Adrenal gland (tissue), 12 donors: ENCODE data around the gene GUCY2C. TPM values are rescaled to one million over a fixed set of nuclear protein-coding genes. Genes with fewer than 3 reads are reported as not detected.

Source experiments
- DNase-seq, 7 donors: peaks; one replicate each; pipeline ENCODE4 v3.0.0-alpha.2; 2019 to 2020
- H3K27ac ChIP-seq, 5 donors: fragments of 200-600 bp; sonication (generic) in 4 of 5; 1 replicate in 3 of 5; 2 replicates in 2 of 5; pipeline versions ENCODE4 v1.5.1 to v1.8.0; 2016 to 2020; ENCODE audit warnings: mild to moderate bottlenecking in 1 of 5
- H3K27me3 ChIP-seq: fragments of 200-600 bp; 2 replicates; pipeline ENCODE4 v1.8.0; 2021
- H3K36me3 ChIP-seq, 2 donors: fragments of 200-600 bp; replicated peaks in 1 of 2; 1 replicate in 1 of 2; 2 replicates in 1 of 2; pipeline versions ENCODE4 v1.5.1 to v1.8.0; 2018 to 2022
- H3K4me1 ChIP-seq, 2 donors: fragments of 200-600 bp; replicated peaks in 1 of 2; 1 replicate in 1 of 2; 2 replicates in 1 of 2; pipeline versions ENCODE4 v1.5.1 to v1.8.0; 2018 to 2021
- H3K4me3 ChIP-seq, 4 donors: fragments of 200-600 bp; sonication (generic) in 3 of 4; one replicate each; pipeline ENCODE4 v1.5.1; 2016 to 2018
- H3K9me3 ChIP-seq, 3 donors: fragments of 200-600 bp; sonication (generic) in 1 of 3; replicated peaks in 1 of 3; 1 replicate in 2 of 3; 2 replicates in 1 of 3; pipeline versions ENCODE4 v1.5.1 to v1.8.0; 2016 to 2021
- POLR2A ChIP-seq, 2 donors: fragments of 450-650 bp; IDR thresholded peaks; one replicate each; pipeline ENCODE4 v1.6.1; 2017; ENCODE audit warnings: antibody characterized with exemption in 2 of 2, mild to moderate bottlenecking in 2 of 2, moderate library complexity in 1 of 2
- WGBS, 4 donors: extraction: QIAGEN DNeasy Blood & Tissue Kit in 2 of 4; methylation state at CpG; one replicate each; pipeline versions ENCODE4 v1.1.5 to v1.1.7; 2013 to 2017; 5-methylcytosine and 5-hydroxymethylcytosine counted together
- intact Hi-C, 2 donors: fragments of 100-400 bp; cut with DNase I; formaldehyde crosslinking; loops; one replicate each; pipeline versions ENCODE4 v1.14.1 to v1.15.0; 2022 to 2023
- polyA plus RNA-seq, 3 donors: library from polyadenylated mRNA; stranded (reverse); fragments of 200-250 nt in 2 of 3; fragments of 350-450 nt in 1 of 3; fragmentation: Illumina TruSeq in 1 of 3; extraction: RNeasy Lipid Tissue Mini Kit (QIAGEN cat#74804) in 1 of 3; gene quantifications; one replicate each; pipeline ENCODE4 v1.2.3, GENCODE V29; 2013 to 2014
- total RNA-seq, 9 donors: library from RNA; depleted of rRNA in 4 of 9; stranded (reverse); fragments of >200 nt in 4 of 9; fragments of 120-200 nt in 1 of 9; fragmentation: NEBNext Ultra II Directional in 1 of 9; extraction: Animal tissue kit (Norgen Biotek cat#: 25700) in 1 of 9; gene quantifications; one replicate each; pipeline versions ENCODE4 v1.1.0 to v1.2.4, GENCODE V29; 2013 to 2023
- TF ChIP-seq, protein P1 (sequence below), 6 experiments: fragments of 450-650 bp in 4 of 6; fragments of 200-600 bp in 2 of 6; sonication (generic) in 1 of 6; IDR thresholded peaks; 1 replicate in 5 of 6; 2 replicates in 1 of 6; pipeline versions ENCODE4 v1.5.1 to v1.8.0; 2016 to 2021; ENCODE audit warnings: antibody characterized with exemption in 6 of 6, mild to moderate bottlenecking in 2 of 6, moderate library complexity in 1 of 6
- donor health status: healthy with polysubstance abuse.
- donor health status: Bipolar disorder and iron deficiency.
- donor health status: DM: yes; HTN: yes; CAD: no.
- donor health status: DM: no; HTN: no; CAD: no.
- donor health status: DM: no; HTN: no; CAD: no.
- donor health status: DM: yes; HTN: yes; CAD: no.

Gene GUCY2C
- total and polyA plus RNA-seq, 12 donors, result not detected

DNA sequence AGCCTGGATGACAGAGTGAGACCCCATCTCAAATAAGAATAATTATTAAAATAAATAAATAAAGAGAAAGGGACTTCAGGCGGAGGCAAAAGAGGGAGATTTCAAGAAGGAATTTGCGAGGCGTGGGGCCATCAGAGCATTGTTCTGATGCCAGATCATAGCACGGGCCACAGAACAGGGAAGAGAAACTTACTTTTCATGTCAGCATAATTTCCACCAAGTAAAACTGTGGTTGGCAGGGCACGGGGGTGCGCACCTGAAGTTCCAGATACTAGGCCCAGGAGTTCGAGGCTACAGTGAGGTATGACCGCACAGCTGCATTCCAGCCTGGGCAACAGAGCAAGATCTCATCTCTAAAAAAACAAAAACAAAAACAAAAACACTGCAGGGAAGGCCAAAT, 117.8 kb downstream of the GUCY2C start:
- H3K9me3 ChIP-seq, result no peaks in the 10 kb centered on the region
- H3K4me1 ChIP-seq, result no peaks in the 10 kb centered on the region
- 83 to 90% (median 87%) methylated on average over 8 of the region's 8 CpGs for WGBS, 4 donors
- no peak for TF ChIP-seq POLR2A (IDR thresholded peaks at IDR 0.05)
- TF ChIP-seq, protein P1, sequence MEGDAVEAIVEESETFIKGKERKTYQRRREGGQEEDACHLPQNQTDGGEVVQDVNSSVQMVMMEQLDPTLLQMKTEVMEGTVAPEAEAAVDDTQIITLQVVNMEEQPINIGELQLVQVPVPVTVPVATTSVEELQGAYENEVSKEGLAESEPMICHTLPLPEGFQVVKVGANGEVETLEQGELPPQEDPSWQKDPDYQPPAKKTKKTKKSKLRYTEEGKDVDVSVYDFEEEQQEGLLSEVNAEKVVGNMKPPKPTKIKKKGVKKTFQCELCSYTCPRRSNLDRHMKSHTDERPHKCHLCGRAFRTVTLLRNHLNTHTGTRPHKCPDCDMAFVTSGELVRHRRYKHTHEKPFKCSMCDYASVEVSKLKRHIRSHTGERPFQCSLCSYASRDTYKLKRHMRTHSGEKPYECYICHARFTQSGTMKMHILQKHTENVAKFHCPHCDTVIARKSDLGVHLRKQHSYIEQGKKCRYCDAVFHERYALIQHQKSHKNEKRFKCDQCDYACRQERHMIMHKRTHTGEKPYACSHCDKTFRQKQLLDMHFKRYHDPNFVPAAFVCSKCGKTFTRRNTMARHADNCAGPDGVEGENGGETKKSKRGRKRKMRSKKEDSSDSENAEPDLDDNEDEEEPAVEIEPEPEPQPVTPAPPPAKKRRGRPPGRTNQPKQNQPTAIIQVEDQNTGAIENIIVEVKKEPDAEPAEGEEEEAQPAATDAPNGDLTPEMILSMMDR (IDR thresholded peaks at IDR 0.05), result no peak
- no peaks in the 10 kb centered on the region for H3K27me3 ChIP-seq
- no peak overlapping the region for H3K4me3 ChIP-seq
- intact Hi-C loops, result no loop called here
- no peak overlapping the region for H3K27ac ChIP-seq
- DNase-seq, result no peak
- H3K36me3 ChIP-seq, result no peaks in the 10 kb centered on the region

DNA sequence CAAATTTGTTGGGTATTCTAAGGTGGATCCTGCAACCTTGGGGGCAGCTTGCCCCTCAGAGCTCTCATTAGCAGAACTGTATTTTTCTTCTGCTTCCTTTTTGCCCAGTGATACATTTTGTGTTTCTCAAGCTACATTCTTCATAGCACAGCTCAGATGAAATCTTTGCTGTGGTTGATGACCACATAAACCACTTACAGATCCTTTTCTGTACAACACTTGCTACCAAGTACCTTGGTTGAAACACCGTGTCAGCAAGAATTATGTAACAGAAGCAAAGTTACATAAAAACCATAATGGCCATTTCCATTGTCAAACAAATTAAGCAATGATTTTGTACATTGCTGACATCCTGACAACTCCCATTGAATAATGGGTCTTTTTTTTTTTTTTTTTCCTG, 119.1 kb downstream of the GUCY2C start:
- Histone ChIP-seq H3K36me3 (no peaks in the 10 kb centered on the region), H3K4me3 (no peak overlapping the region), H3K4me1 (no peaks in the 10 kb centered on the region), H3K27ac (no peak overlapping the region), H3K9me3 (no peaks in the 10 kb centered on the region), H3K27me3 (no peaks in the 10 kb centered on the region)
- WGBS, 4 donors, result 71 to 94% (median 73%) methylated on average over 1 of the region's 1 CpG
- DNase-seq, result no peak
- TF ChIP-seq, protein P1 (IDR thresholded peaks at IDR 0.05), result no peak
- no peak for TF ChIP-seq POLR2A (IDR thresholded peaks at IDR 0.05)
- intact Hi-C loops, result no loop called here

DNA sequence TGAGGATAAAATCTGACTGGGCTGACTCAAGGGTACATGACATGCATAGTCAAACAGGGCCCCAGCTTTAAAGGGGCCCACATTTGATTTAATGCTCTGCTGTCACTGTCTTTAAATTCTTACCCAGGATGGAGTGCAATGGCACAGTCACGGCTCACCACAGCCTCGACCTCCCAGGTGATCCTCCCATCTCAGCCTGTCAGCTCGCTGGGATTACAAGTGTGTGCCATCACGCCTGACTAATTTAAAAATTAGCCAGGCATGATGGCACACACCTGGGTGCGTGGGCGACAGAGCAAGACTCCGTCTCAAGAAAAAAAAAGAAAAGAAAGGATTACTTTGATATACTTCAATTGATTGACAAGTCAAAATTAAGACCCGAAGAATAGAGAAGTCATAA, 119.5 kb downstream of the GUCY2C start:
- Histone ChIP-seq H3K36me3 (no peaks in the 10 kb centered on the region), H3K27me3 (no peaks in the 10 kb centered on the region), H3K9me3 (no peaks in the 10 kb centered on the region), H3K4me3 (no peak overlapping the region), H3K4me1 (no peaks in the 10 kb centered on the region), H3K27ac (no peak overlapping the region)
- 70 to 76% (median 72%) methylated on average over 6 to 8 of the region's 8 CpGs for WGBS, 4 donors
- no peak for DNase-seq
- intact Hi-C loops, result no loop called here
- TF ChIP-seq, protein P1 (IDR thresholded peaks at IDR 0.05), result no peak
- no peak for TF ChIP-seq POLR2A (IDR thresholded peaks at IDR 0.05)

DNA sequence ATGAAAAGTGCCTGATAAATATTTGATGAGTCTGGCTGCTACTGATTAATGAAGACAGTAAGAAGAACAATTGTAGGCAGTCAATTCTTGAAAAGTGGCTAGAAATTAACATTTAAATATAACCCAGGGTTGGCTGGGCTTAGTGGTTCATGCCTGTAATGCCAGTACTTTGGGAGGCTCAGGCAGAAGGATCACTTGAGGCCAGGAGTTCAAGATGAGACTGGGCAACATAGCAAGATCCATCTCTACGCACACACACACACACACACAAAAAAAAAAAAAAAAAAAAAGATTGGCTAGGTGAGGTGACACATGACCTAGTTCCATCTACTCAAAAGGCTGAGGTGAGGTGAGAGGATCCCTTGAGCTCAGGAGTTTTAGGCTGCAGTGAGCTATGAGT, 120.8 kb downstream of the GUCY2C start:
- intact Hi-C loops, result no loop called here
- H3K27me3 ChIP-seq, result no peaks in the 10 kb centered on the region
- H3K9me3 ChIP-seq, result no peaks in the 10 kb centered on the region
- H3K4me1 ChIP-seq, result no peaks in the 10 kb centered on the region
- no peak overlapping the region for H3K4me3 ChIP-seq
- DNase-seq, result no peak
- TF ChIP-seq, protein P1 (IDR thresholded peaks at IDR 0.05), result no peak
- no peak for TF ChIP-seq POLR2A (IDR thresholded peaks at IDR 0.05)
- H3K27ac ChIP-seq, result no peak overlapping the region
- H3K36me3 ChIP-seq, result no peaks in the 10 kb centered on the region
- WGBS, 4 donors, result 92 to 100% (median 97%) methylated on average over 1 of the region's 1 CpG
